ENCODE data around the gene RFC2. TPM values are rescaled to one million over a fixed set of nuclear protein-coding genes. Genes with fewer than 3 reads are reported as not detected.

The RFC2 gene
- total RNA-seq, 2 donors from 2014 or later, result 15.6 to 21.9 TPM

GRCh38 chr7:74185636-74186035 lies 68.6 kb downstream of the RFC2 start:
- no peaks in the 10 kb centered on the region for H3K27me3 ChIP-seq (replicated peaks; ENCODE audit: insufficient read depth)
- peaks cover 5 to 8% of the 10 kb centered on the region in 2 donors for H3K36me3 ChIP-seq
- no peak overlapping the region for H3K27ac ChIP-seq
- intact Hi-C loops (cut with DNase I), result no loop called here
- no peaks in the 10 kb centered on the region for H3K9me3 ChIP-seq
- H3K4me3 ChIP-seq, result no peak overlapping the region
- H3K4me1 ChIP-seq (replicated peaks), result peaks cover 35% of the 10 kb centered on the region
- WGBS, result 10% methylated on average over 5 of the region's 5 CpGs
- DNase-seq (ENCODE audit: low spot score), result no peak
- no peak for TF ChIP-seq CTCF (IDR thresholded peaks at IDR 0.05)

- no peak overlapping the region for H3K4me3 ChIP-seq
- no peaks in the 10 kb centered on the region for H3K9me3 ChIP-seq
- no peak for DNase-seq (ENCODE audit: low spot score)
- intact Hi-C loops (cut with DNase I), result no loop called here
- no peaks in the 10 kb centered on the region for H3K27me3 ChIP-seq (replicated peaks; ENCODE audit: insufficient read depth)
- TF ChIP-seq CTCF (IDR thresholded peaks at IDR 0.05), result no peak
- TF ChIP-seq POLR2AphosphoS5 (IDR thresholded peaks at IDR 0.05), result no peak
- no peak for TF ChIP-seq POLR2A (IDR thresholded peaks at IDR 0.05)
- H3K27ac ChIP-seq, result no peak overlapping the region
- WGBS, result 85% methylated on average over 6 of the region's 6 CpGs
- H3K36me3 ChIP-seq, result peaks cover 0 to 1% of the 10 kb centered on the region in 2 donors
- peaks cover 35% of the 10 kb centered on the region for H3K4me1 ChIP-seq (replicated peaks)
These were observed 69.2 kb downstream of the RFC2 start for GRCh38 chr7:74185016-74185415.

- WGBS, result 64% methylated on average over 7 of the region's 7 CpGs
- H3K36me3 ChIP-seq, result no peaks in the 10 kb centered on the region
- DNase-seq (ENCODE audit: low spot score), result no peak
- H3K27ac ChIP-seq, result no peak overlapping the region
- H3K4me1 ChIP-seq (replicated peaks), result peaks cover 35% of the 10 kb centered on the region
- intact Hi-C loops (cut with DNase I), result no loop called here
- TF ChIP-seq POLR2AphosphoS5 (IDR thresholded peaks at IDR 0.05) (no peak), POLR2A (IDR thresholded peaks at IDR 0.05) (no peak), CTCF (IDR thresholded peaks at IDR 0.05) (no peak)
- H3K9me3 ChIP-seq, result no peaks in the 10 kb centered on the region
- no peak overlapping the region for H3K4me3 ChIP-seq
- H3K27me3 ChIP-seq (replicated peaks; ENCODE audit: insufficient read depth), result no peaks in the 10 kb centered on the region
These were observed 70.3 kb downstream of the RFC2 start for GRCh38 chr7:74183653-74184450.

GRCh38 chr7:74183142-74183541 lies 71.1 kb downstream of the RFC2 start:
- TF ChIP-seq POLR2AphosphoS5 (IDR thresholded peaks at IDR 0.05) (no peak), POLR2A (IDR thresholded peaks at IDR 0.05) (no peak), CTCF (IDR thresholded peaks at IDR 0.05) (no peak)
- WGBS, result 42% methylated on average over 3 of the region's 3 CpGs
- H3K27me3 ChIP-seq (replicated peaks; ENCODE audit: insufficient read depth), result no peaks in the 10 kb centered on the region
- H3K4me3 ChIP-seq, result no peak overlapping the region
- H3K9me3 ChIP-seq, result no peaks in the 10 kb centered on the region
- no peaks in the 10 kb centered on the region for H3K36me3 ChIP-seq
- peak; percentile 41 for DNase-seq (ENCODE audit: low spot score)
- H3K27ac ChIP-seq, result no peak overlapping the region
- intact Hi-C loops (cut with DNase I), result no loop called here
- peaks cover 30% of the 10 kb centered on the region for H3K4me1 ChIP-seq (replicated peaks)

- Histone ChIP-seq H3K36me3 (no peaks in the 10 kb centered on the region), H3K9me3 (no peaks in the 10 kb centered on the region), H3K27ac (no peak overlapping the region), H3K27me3 (replicated peaks; ENCODE audit: insufficient read depth) (no peaks in the 10 kb centered on the region), H3K4me1 (replicated peaks) (peaks cover 24% of the 10 kb centered on the region), H3K4me3 (no peak overlapping the region)
- intact Hi-C loops (cut with DNase I), result no loop called here
- WGBS, result 72% methylated on average over 6 of the region's 6 CpGs
- TF ChIP-seq POLR2A (IDR thresholded peaks at IDR 0.05), result no peak
- TF ChIP-seq CTCF (IDR thresholded peaks at IDR 0.05), result no peak
- TF ChIP-seq POLR2AphosphoS5 (IDR thresholded peaks at IDR 0.05), result no peak
- DNase-seq (ENCODE audit: low spot score), result no peak
These were observed 71.6 kb downstream of the RFC2 start for GRCh38 chr7:74182453-74183090.

Data from prostate gland (tissue), 2 donors.